Thyroid gland (tissue), 4 donors: ENCODE data around the gene MTFMT. TPM values are rescaled to one million over a fixed set of nuclear protein-coding genes. Genes with fewer than 3 reads are reported as not detected.

ENCODE experiments used
- DNase-seq, 2 donors: peaks; one replicate each; pipeline ENCODE4 v3.0.0-alpha.2; 2019
- H3K27ac ChIP-seq, 3 donors: fragments of 200-600 bp; sonication (generic); 1 replicate in 2 of 3; 2 replicates in 1 of 3; pipeline ENCODE4 v1.5.1; 2016 to 2019; ENCODE audit warnings: mild to moderate bottlenecking in 1 of 3, moderate library complexity in 1 of 3
- H3K27me3 ChIP-seq: fragments of 200-600 bp; sonication (generic); one replicate; pipeline ENCODE4 v1.5.1; 2019
- H3K36me3 ChIP-seq, 2 donors: fragments of 200-600 bp; sonication (generic); one replicate each; pipeline ENCODE4 v1.5.1; 2016 to 2019
- H3K4me1 ChIP-seq, 2 donors: fragments of 200-600 bp; sonication (generic); one replicate each; pipeline ENCODE4 v1.5.1; 2017 to 2019
- H3K4me3 ChIP-seq, 3 donors: fragments of 200-600 bp; sonication (generic); replicated peaks in 1 of 3; 1 replicate in 2 of 3; 2 replicates in 1 of 3; pipeline ENCODE4 v1.5.1; 2016; ENCODE audit warnings: mild to moderate bottlenecking in 1 of 3
- H3K9me3 ChIP-seq: fragments of 200-600 bp; sonication (generic); one replicate; pipeline ENCODE4 v1.5.1; 2017
- CTCF ChIP-seq, 6 experiments: fragments of 200-600 bp in 3 of 6; fragments of 450-650 bp in 3 of 6; sonication (generic) in 3 of 6; IDR thresholded peaks; one replicate each; pipeline ENCODE4 v1.5.1; 2016 to 2019; ENCODE audit warnings: antibody characterized with exemption in 6 of 6, mild to moderate bottlenecking in 2 of 6, inconsistent platforms in 1 of 6, moderate library complexity in 1 of 6
- POLR2A ChIP-seq, 2 donors: fragments of 450-650 bp; IDR thresholded peaks; one replicate each; pipeline ENCODE4 v1.6.1; 2017; ENCODE audit warnings: antibody characterized with exemption in 2 of 2, mild to moderate bottlenecking in 2 of 2, moderate library complexity in 1 of 2
- WGBS, 2 donors: methylation state at CpG; one replicate each; pipeline ENCODE4 v1.1.5; 2017; 5-methylcytosine and 5-hydroxymethylcytosine counted together
- intact Hi-C: fragments of 100-400 bp; cut with DNase I; formaldehyde crosslinking; loops from one replicate; pipeline ENCODE4 v1.15.1; 2023
- total RNA-seq, 4 donors: library from RNA; depleted of rRNA; stranded (reverse); fragments of >200 nt; gene quantifications; one replicate each; pipeline ENCODE4 v1.2.3, GENCODE V29; 2016

MTFMT gene
- total RNA-seq, 4 donors from 2014 or later, result 20.7 to 31.6 (median 27.1) TPM

GRCh38 chr15:64987136-64987535 lies 42.3 kb downstream of the MTFMT start:
- no peaks in the 10 kb centered on the region for H3K36me3 ChIP-seq
- whole genome bisulfite sequencing, 2 donors, result 74 to 75% methylated on average over 3 of the region's 3 CpGs
- intact Hi-C loops, result loop anchor here (10.0 kb wide), 1 partner anchor 142 kb away; the partner anchor contains the start of gene PLEKHO2
- peaks cover 0 to 36% of the 10 kb centered on the region in 2 donors for H3K4me1 ChIP-seq
- H3K27me3 ChIP-seq, result no peaks in the 10 kb centered on the region
- H3K4me3 ChIP-seq, result no peak overlapping the region
- no peak for DNase-seq
- TF ChIP-seq CTCF (IDR thresholded peaks at IDR 0.05) (no peak), POLR2A (IDR thresholded peaks at IDR 0.05) (no peak)
- no peak overlapping the region for H3K27ac ChIP-seq
- H3K9me3 ChIP-seq, result no peaks in the 10 kb centered on the region

- Histone ChIP-seq H3K4me3 (no peak overlapping the region), H3K36me3 (no peaks in the 10 kb centered on the region), H3K4me1 (peaks cover 0 to 36% of the 10 kb centered on the region in 2 donors), H3K27ac (peak overlapping the region; percentile 8 to 51 (median 49)), H3K27me3 (no peaks in the 10 kb centered on the region), H3K9me3 (no peaks in the 10 kb centered on the region)
- intact Hi-C loops, result loop anchor here (10.0 kb wide), 1 partner anchor 141 kb away; the partner anchor contains the start of gene PLEKHO2
- 62 to 69% methylated on average over 9 of the region's 9 CpGs for WGBS, 2 donors
- DNase-seq, result no peak
- TF ChIP-seq POLR2A (IDR thresholded peaks at IDR 0.05) (no peak), CTCF (IDR thresholded peaks at IDR 0.05) (no peak)
These were observed 43.9 kb downstream of the MTFMT start for GRCh38 chr15:64985366-64986033.

GRCh38 chr15:64982472-64982871 lies 47.0 kb downstream of the MTFMT start:
- TF ChIP-seq POLR2A (IDR thresholded peaks at IDR 0.05), result no peak
- Histone ChIP-seq H3K9me3 (no peaks in the 10 kb centered on the region), H3K27me3 (no peaks in the 10 kb centered on the region), H3K4me3 (no peak overlapping the region), H3K36me3 (peaks cover 15% of the 10 kb centered on the region in 2 donors), H3K27ac (no peak overlapping the region), H3K4me1 (peaks cover 0 to 20% of the 10 kb centered on the region in 2 donors)
- no peak for DNase-seq
- intact Hi-C loops, result loop anchor here (10.0 kb wide), 1 partner anchor 138 kb away; the partner anchor contains the start of gene PLEKHO2
- WGBS, 2 donors, result 100% methylated on average over 1 of the region's 1 CpG

GRCh38 chr15:64981812-64982431 lies 47.5 kb downstream of the MTFMT start:
- H3K4me3 ChIP-seq, result no peak overlapping the region
- no peak for TF ChIP-seq CTCF (IDR thresholded peaks at IDR 0.05)
- no peak for TF ChIP-seq POLR2A (IDR thresholded peaks at IDR 0.05)
- H3K36me3 ChIP-seq, result peaks cover 15% of the 10 kb centered on the region in 2 donors
- WGBS, 2 donors, result 98% methylated on average over 6 of the region's 6 CpGs
- no peak overlapping the region for H3K27ac ChIP-seq
- H3K4me1 ChIP-seq, result peaks cover 0 to 18% of the 10 kb centered on the region in 2 donors
- intact Hi-C loops, result loop anchor here (10.0 kb wide), 1 partner anchor 137 kb away; the partner anchor contains the start of gene PLEKHO2
- no peaks in the 10 kb centered on the region for H3K27me3 ChIP-seq
- no peak for DNase-seq
- H3K9me3 ChIP-seq, result no peaks in the 10 kb centered on the region

- intact Hi-C loops, result no loop called here
- H3K4me3 ChIP-seq, result no peak overlapping the region
- no peaks in the 10 kb centered on the region for H3K9me3 ChIP-seq
- no peaks in the 10 kb centered on the region for H3K27me3 ChIP-seq
- no peak overlapping the region for H3K27ac ChIP-seq
- DNase-seq, result no peak
- 77 to 82% methylated on average over 7 of the region's 7 CpGs for WGBS, 2 donors
- H3K4me1 ChIP-seq, result no peaks in the 10 kb centered on the region
- H3K36me3 ChIP-seq, result peaks cover 26 to 28% of the 10 kb centered on the region in 2 donors
- TF ChIP-seq POLR2A (IDR thresholded peaks at IDR 0.05) (no peak), CTCF (IDR thresholded peaks at IDR 0.05) (no peak)
These were observed 50.2 kb downstream of the MTFMT start for GRCh38 chr15:64979252-64979710.
